ENCODE results near the gene CRYZL1. TPM values are rescaled to one million over a fixed set of nuclear protein-coding genes. Genes with fewer than 3 reads are reported as not detected.

CRYZL1 gene
- total RNA-seq, 1 experiment from 2014 or later, result 24.8 TPM

- TF ChIP-seq SIN3A (IDR thresholded peaks at IDR 0.05; ENCODE audit: borderline replicate concordance, insufficient read depth, low read depth, low read length) (no peak), TCF7L2 (IDR thresholded peaks at IDR 0.05; ENCODE audit: low read depth, low read length) (no peak), POLR2AphosphoS5 (IDR thresholded peaks at IDR 0.05; ENCODE audit: low read depth, low read length) (no peak), CTCF (IDR thresholded peaks at IDR 0.05) (no peak)
- TF ChIP-seq, protein P1, sequence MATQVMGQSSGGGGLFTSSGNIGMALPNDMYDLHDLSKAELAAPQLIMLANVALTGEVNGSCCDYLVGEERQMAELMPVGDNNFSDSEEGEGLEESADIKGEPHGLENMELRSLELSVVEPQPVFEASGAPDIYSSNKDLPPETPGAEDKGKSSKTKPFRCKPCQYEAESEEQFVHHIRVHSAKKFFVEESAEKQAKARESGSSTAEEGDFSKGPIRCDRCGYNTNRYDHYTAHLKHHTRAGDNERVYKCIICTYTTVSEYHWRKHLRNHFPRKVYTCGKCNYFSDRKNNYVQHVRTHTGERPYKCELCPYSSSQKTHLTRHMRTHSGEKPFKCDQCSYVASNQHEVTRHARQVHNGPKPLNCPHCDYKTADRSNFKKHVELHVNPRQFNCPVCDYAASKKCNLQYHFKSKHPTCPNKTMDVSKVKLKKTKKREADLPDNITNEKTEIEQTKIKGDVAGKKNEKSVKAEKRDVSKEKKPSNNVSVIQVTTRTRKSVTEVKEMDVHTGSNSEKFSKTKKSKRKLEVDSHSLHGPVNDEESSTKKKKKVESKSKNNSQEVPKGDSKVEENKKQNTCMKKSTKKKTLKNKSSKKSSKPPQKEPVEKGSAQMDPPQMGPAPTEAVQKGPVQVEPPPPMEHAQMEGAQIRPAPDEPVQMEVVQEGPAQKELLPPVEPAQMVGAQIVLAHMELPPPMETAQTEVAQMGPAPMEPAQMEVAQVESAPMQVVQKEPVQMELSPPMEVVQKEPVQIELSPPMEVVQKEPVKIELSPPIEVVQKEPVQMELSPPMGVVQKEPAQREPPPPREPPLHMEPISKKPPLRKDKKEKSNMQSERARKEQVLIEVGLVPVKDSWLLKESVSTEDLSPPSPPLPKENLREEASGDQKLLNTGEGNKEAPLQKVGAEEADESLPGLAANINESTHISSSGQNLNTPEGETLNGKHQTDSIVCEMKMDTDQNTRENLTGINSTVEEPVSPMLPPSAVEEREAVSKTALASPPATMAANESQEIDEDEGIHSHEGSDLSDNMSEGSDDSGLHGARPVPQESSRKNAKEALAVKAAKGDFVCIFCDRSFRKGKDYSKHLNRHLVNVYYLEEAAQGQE (IDR thresholded peaks at IDR 0.05; ENCODE audit: insufficient read depth in 1 of 2, low read depth in 2 of 2, low read length in 1 of 2), result no peak
- no peak for ATAC-seq
- H3K36me3 ChIP-seq (ENCODE audit: control insufficient read depth, insufficient read depth, low read length), result no peaks in the 10 kb centered on the region; the same call in 1 of the 2 replicates
- peak overlapping the region; percentile 15 to 81; a peak in 3 of 4 replicates for H3K4me3 ChIP-seq (ENCODE audit: low read depth in 2 of 2, low read length in 2 of 2)
- intact Hi-C loops (cut with micrococcal nuclease; ENCODE audit: unreplicated experiment), result no loop called here
- POLR2A ChIA-PET, result no interaction called here
- peak overlapping the region; percentile 60 for H3K27ac ChIP-seq (ENCODE audit: low read length)
- no peaks in the 10 kb centered on the region for H3K27me3 ChIP-seq (ENCODE audit: control insufficient read depth, insufficient read depth, low read length)
- peaks cover 26% of the 10 kb centered on the region for H3K4me1 ChIP-seq (ENCODE audit: control insufficient read depth, insufficient read depth, low read length)
- in situ Hi-C loops (cut with HindIII; ENCODE audit: low pct_unique_long_range_greater_than_20kb, low sequenced_read_pairs), result no loop called here
- no peaks in the 10 kb centered on the region for H3K9me3 ChIP-seq (ENCODE audit: control insufficient read depth, insufficient read depth, low read depth, low read length)
- CTCF ChIA-PET, result interaction anchor here (0.6 kb wide), 1 partner anchor 723 kb away, joined by 3 read pairs; no protein-coding TSS in a partner anchor
- BruUV-seq (replicated peaks), result no TSS peak
- no peak for DNase-seq (ENCODE audit: low read depth, low spot score)
Measured at GRCh38 chr21:33644383-33645074, 3.0 kb upstream of the CRYZL1 start.

DNA sequence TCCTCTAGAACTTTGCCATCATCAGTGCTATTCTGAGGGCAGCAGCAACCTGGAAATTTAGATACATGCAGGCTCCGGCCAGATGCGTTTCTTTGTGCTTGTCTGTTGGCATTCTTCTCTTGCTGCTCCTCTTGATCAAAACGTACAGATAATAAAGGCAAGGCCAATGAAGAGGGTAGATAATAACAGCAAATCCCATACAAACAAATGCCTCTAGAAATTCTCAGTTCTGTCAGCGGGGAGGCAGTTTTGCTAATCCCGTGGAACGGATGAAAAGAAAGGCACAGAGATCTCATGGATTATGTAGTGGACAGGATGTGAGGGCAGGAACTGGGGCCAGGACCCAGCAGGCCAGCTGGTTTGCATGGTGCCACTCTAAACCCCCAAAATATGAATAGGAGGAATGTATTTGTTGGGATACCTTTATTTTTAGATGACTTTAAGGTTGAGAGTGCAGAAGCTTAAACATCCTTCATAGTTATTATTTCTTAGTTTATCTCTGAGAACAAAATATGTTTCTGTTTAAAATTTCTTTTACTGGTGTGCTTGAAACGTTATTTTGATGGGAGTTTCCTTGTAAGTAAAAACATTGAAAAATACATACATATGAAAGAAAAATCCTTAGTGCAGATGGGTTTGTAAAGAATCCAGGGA, 2.2 kb upstream of the CRYZL1 start:
- H3K9me3 ChIP-seq (ENCODE audit: control insufficient read depth, insufficient read depth, low read depth, low read length), result no peaks in the 10 kb centered on the region
- ATAC-seq, result no peak
- no peaks in the 10 kb centered on the region; the same call in 1 of the 2 replicates for H3K36me3 ChIP-seq (ENCODE audit: control insufficient read depth, insufficient read depth, low read length)
- peak overlapping the region; percentile 86 for H3K27ac ChIP-seq (ENCODE audit: low read length)
- peak overlapping the region; percentile 69 to 81 for H3K4me3 ChIP-seq (ENCODE audit: low read depth in 2 of 2, low read length in 2 of 2)
- no peak for DNase-seq (ENCODE audit: low read depth, low spot score)
- ChIA-PET POLR2A (no interaction called here), CTCF (no interaction called here)
- H3K4me1 ChIP-seq (ENCODE audit: control insufficient read depth, insufficient read depth, low read length), result peaks cover 23% of the 10 kb centered on the region
- no peaks in the 10 kb centered on the region for H3K27me3 ChIP-seq (ENCODE audit: control insufficient read depth, insufficient read depth, low read length)
- intact Hi-C loops (cut with micrococcal nuclease; ENCODE audit: unreplicated experiment) (no loop called here), in situ Hi-C loops (cut with HindIII; ENCODE audit: low pct_unique_long_range_greater_than_20kb, low sequenced_read_pairs) (no loop called here)
- TSS peak; percentile 67 for BruUV-seq (replicated peaks)
- no peak for TF ChIP-seq CTCF (IDR thresholded peaks at IDR 0.05)
- TF ChIP-seq POLR2AphosphoS5 (IDR thresholded peaks at IDR 0.05; ENCODE audit: low read depth, low read length), result no peak
- no peak for TF ChIP-seq SIN3A (IDR thresholded peaks at IDR 0.05; ENCODE audit: borderline replicate concordance, insufficient read depth, low read depth, low read length)
- TF ChIP-seq, protein P1 (IDR thresholded peaks at IDR 0.05; ENCODE audit: insufficient read depth in 1 of 2, low read depth in 2 of 2, low read length in 1 of 2), result no peak
- no peak for TF ChIP-seq TCF7L2 (IDR thresholded peaks at IDR 0.05; ENCODE audit: low read depth, low read length)
